ENCODE data around the gene PRUNE1.

Gene PRUNE1

GRCh38 chr1:151000408-151000807 lies 7.8 kb upstream of the PRUNE1 start:
- no peak overlapping the region for H3K4me3 ChIP-seq (ENCODE audit: low read depth, low read length)
- H3K36me3 ChIP-seq (ENCODE audit: control insufficient read depth, insufficient read depth, low read length): peaks cover 2% of the 10 kb centered on the region
- no peak overlapping the region for H3K9ac ChIP-seq (ENCODE audit: low read depth, low read length)
- no peaks in the 10 kb centered on the region for H3K27me3 ChIP-seq (ENCODE audit: control insufficient read depth, insufficient read depth, low read length)
- no peaks in the 10 kb centered on the region for H3K9me3 ChIP-seq (ENCODE audit: control insufficient read depth, insufficient read depth, low read length)
- H3K4me1 ChIP-seq (ENCODE audit: control insufficient read depth, insufficient read depth, low read length): peaks cover 3% of the 10 kb centered on the region

DNA sequence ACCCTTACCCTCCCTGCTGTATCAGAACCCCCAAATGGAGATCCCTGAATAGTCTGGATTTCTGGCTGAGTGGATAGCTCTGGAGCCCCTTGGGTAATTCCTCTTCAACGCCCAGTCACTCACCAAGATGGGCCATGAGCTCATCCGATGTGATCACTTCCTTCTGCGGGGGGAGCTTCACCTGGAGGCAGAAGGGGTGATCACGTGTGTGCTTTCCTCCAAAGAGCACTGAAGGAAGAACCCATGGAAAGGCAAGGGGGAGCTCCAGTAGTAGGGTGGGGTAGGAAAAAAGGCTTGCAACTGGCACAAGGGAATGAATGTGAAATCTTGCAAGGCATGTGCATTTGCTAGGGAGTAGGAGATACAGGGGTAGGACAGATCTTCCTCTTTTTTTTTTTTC lies 6.6 kb upstream of the PRUNE1 start:
- H3K36me3 ChIP-seq (ENCODE audit: control insufficient read depth, insufficient read depth, low read length): peaks cover 2% of the 10 kb centered on the region
- H3K9me3 ChIP-seq (ENCODE audit: control insufficient read depth, insufficient read depth, low read length): no peaks in the 10 kb centered on the region
- H3K4me3 ChIP-seq (ENCODE audit: low read depth, low read length): no peak overlapping the region
- H3K9ac ChIP-seq (ENCODE audit: low read depth, low read length): no peak overlapping the region
- peaks cover 5% of the 10 kb centered on the region for H3K4me1 ChIP-seq (ENCODE audit: control insufficient read depth, insufficient read depth, low read length)
- no peaks in the 10 kb centered on the region for H3K27me3 ChIP-seq (ENCODE audit: control insufficient read depth, insufficient read depth, low read length)

DNA sequence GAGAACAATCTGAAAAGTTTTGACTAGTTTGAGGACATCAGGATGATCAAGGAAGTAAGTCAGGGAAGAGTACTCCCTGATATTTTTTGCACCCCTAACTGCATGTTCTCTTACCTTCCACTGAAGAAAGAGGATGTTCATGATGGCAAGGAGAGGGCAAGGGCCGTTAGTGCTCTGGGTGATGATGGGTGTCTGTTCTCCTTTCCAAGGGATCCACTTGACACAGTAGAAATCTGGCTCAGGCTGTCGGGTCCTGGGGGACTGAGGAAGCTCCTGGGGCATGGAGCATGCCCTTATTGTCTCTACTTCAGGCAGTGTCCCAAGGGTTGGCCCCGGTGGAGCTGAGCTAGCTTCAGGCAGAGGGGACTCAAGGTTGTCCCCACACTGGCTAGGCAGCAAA lies 6.2 kb upstream of the PRUNE1 start:
- peaks cover 5% of the 10 kb centered on the region for H3K4me1 ChIP-seq (ENCODE audit: control insufficient read depth, insufficient read depth, low read length)
- no peaks in the 10 kb centered on the region for H3K9me3 ChIP-seq (ENCODE audit: control insufficient read depth, insufficient read depth, low read length)
- peaks cover 2% of the 10 kb centered on the region for H3K36me3 ChIP-seq (ENCODE audit: control insufficient read depth, insufficient read depth, low read length)
- H3K4me3 ChIP-seq (ENCODE audit: low read depth, low read length): no peak overlapping the region
- no peaks in the 10 kb centered on the region for H3K27me3 ChIP-seq (ENCODE audit: control insufficient read depth, insufficient read depth, low read length)
- no peak overlapping the region for H3K9ac ChIP-seq (ENCODE audit: low read depth, low read length)

- Histone ChIP-seq H3K9ac (ENCODE audit: low read depth, low read length) (no peak overlapping the region), H3K36me3 (ENCODE audit: control insufficient read depth, insufficient read depth, low read length) (peaks cover 2% of the 10 kb centered on the region), H3K27me3 (ENCODE audit: control insufficient read depth, insufficient read depth, low read length) (no peaks in the 10 kb centered on the region), H3K9me3 (ENCODE audit: control insufficient read depth, insufficient read depth, low read length) (no peaks in the 10 kb centered on the region), H3K4me1 (ENCODE audit: control insufficient read depth, insufficient read depth, low read length) (peaks cover 7% of the 10 kb centered on the region), H3K4me3 (ENCODE audit: low read depth, low read length) (no peak overlapping the region)
Measured at GRCh38 chr1:151002611-151003010, 5.6 kb upstream of the PRUNE1 start.

- Histone ChIP-seq H3K4me3 (ENCODE audit: low read depth, low read length) (no peak overlapping the region), H3K36me3 (ENCODE audit: control insufficient read depth, insufficient read depth, low read length) (no peaks in the 10 kb centered on the region), H3K9ac (ENCODE audit: low read depth, low read length) (no peak overlapping the region), H3K9me3 (ENCODE audit: control insufficient read depth, insufficient read depth, low read length) (no peaks in the 10 kb centered on the region), H3K4me1 (ENCODE audit: control insufficient read depth, insufficient read depth, low read length) (peaks cover 10% of the 10 kb centered on the region), H3K27me3 (ENCODE audit: control insufficient read depth, insufficient read depth, low read length) (no peaks in the 10 kb centered on the region)
Measured at GRCh38 chr1:151003180-151003579, 5.1 kb upstream of the PRUNE1 start.

- no peaks in the 10 kb centered on the region for H3K9me3 ChIP-seq (ENCODE audit: control insufficient read depth, insufficient read depth, low read length)
- H3K4me1 ChIP-seq (ENCODE audit: control insufficient read depth, insufficient read depth, low read length): peaks cover 15% of the 10 kb centered on the region
- no peak overlapping the region for H3K9ac ChIP-seq (ENCODE audit: low read depth, low read length)
- no peaks in the 10 kb centered on the region for H3K27me3 ChIP-seq (ENCODE audit: control insufficient read depth, insufficient read depth, low read length)
- H3K4me3 ChIP-seq (ENCODE audit: low read depth, low read length): peak overlapping the region; percentile 47
- no peaks in the 10 kb centered on the region for H3K36me3 ChIP-seq (ENCODE audit: control insufficient read depth, insufficient read depth, low read length)
Measured at GRCh38 chr1:151005729-151006319, 2.4 kb upstream of the PRUNE1 start.

DNA sequence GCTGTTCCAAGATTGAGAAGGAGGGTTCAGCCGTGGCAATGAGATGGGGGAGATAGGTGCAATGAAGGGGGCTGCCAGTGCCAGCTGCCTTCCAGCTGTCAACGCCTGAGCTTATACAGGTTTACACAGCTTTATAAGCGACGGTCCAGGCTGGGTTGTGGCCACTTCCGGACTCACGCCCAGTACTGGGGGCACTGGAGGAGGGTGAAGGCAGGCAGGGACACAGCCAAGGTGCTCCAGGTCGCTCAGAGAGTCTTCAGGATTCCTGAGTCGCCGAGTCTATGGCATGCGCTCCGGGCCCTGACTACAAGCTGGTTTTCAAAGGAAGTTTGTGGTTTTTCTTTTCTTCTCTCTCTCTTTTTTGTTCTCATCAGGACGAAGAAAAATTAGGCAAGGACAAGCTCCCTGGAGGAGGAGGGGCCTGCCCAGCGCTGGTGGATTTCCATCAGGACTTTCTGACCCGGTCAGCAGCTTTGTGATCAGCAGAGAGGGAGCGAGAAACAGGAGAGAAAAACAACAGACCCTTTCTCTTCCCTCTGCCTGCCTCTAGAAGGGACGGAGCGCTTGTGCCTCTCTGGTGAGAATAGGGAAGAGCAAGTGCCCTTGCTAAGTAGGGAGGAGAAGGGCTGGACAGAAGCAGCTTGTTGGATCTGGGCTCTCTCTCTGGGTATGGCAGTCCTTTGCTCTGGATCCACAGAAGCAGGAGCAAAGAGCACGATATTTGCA lies 1.8 kb upstream of the PRUNE1 start, which contains the start of gene MINDY1:
Gene MINDY1, minus strand, starts transcription at position 576 of the 726 bp plus-strand sequence. CDS start 4,285 bp downstream, outside the sequence.
- Histone ChIP-seq H3K4me1 (ENCODE audit: control insufficient read depth, insufficient read depth, low read length) (peaks cover 15% of the 10 kb centered on the region), H3K36me3 (ENCODE audit: control insufficient read depth, insufficient read depth, low read length) (no peaks in the 10 kb centered on the region), H3K4me3 (ENCODE audit: low read depth, low read length) (peak within 1 kb of the TSS; percentile 99), H3K27me3 (ENCODE audit: control insufficient read depth, insufficient read depth, low read length) (no peaks in the 10 kb centered on the region), H3K9me3 (ENCODE audit: control insufficient read depth, insufficient read depth, low read length) (no peaks in the 10 kb centered on the region), H3K9ac (ENCODE audit: low read depth, low read length) (no peak within 1 kb of the TSS)

GRCh38 chr1:151007853-151008243 lies 401 bp upstream of the PRUNE1 start:
- H3K4me3 ChIP-seq (ENCODE audit: low read depth, low read length): peak overlapping the region; percentile 99
- no peaks in the 10 kb centered on the region for H3K9me3 ChIP-seq (ENCODE audit: control insufficient read depth, insufficient read depth, low read length)
- H3K36me3 ChIP-seq (ENCODE audit: control insufficient read depth, insufficient read depth, low read length): no peaks in the 10 kb centered on the region
- peaks cover 15% of the 10 kb centered on the region for H3K4me1 ChIP-seq (ENCODE audit: control insufficient read depth, insufficient read depth, low read length)
- H3K27me3 ChIP-seq (ENCODE audit: control insufficient read depth, insufficient read depth, low read length): no peaks in the 10 kb centered on the region
- H3K9ac ChIP-seq (ENCODE audit: low read depth, low read length): no peak overlapping the region

DNA sequence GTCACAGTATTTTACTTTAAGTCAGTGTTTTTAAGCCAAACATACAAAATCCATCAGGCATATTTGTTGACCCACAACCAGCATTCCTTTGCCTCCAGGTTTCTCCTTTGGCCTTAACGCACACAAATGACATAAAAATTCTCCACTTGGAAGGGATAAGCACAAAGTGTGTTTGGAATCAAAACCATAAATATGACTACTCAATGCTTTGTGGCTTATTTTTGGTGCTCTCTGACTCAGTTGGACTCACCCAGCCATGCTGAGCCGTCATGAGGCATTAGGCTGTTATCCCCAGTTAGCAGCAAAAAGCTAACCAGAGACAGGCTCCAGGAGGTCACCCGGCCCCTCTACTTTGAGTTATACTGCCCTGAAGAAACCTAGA lies 948 bp downstream of the PRUNE1 start:
- peak overlapping the region; percentile 85 for H3K9ac ChIP-seq (ENCODE audit: low read depth, low read length)
- H3K4me1 ChIP-seq (ENCODE audit: control insufficient read depth, insufficient read depth, low read length): peaks cover 15% of the 10 kb centered on the region
- peak overlapping the region; percentile 99 for H3K4me3 ChIP-seq (ENCODE audit: low read depth, low read length)
- no peaks in the 10 kb centered on the region for H3K36me3 ChIP-seq (ENCODE audit: control insufficient read depth, insufficient read depth, low read length)
- no peaks in the 10 kb centered on the region for H3K9me3 ChIP-seq (ENCODE audit: control insufficient read depth, insufficient read depth, low read length)
- no peaks in the 10 kb centered on the region for H3K27me3 ChIP-seq (ENCODE audit: control insufficient read depth, insufficient read depth, low read length)

GRCh38 chr1:151009674-151010345 lies 1.6 kb downstream of the PRUNE1 start:
- no peaks in the 10 kb centered on the region for H3K27me3 ChIP-seq (ENCODE audit: control insufficient read depth, insufficient read depth, low read length)
- peaks cover 15% of the 10 kb centered on the region for H3K4me1 ChIP-seq (ENCODE audit: control insufficient read depth, insufficient read depth, low read length)
- no peaks in the 10 kb centered on the region for H3K36me3 ChIP-seq (ENCODE audit: control insufficient read depth, insufficient read depth, low read length)
- no peak overlapping the region for H3K9ac ChIP-seq (ENCODE audit: low read depth, low read length)
- no peaks in the 10 kb centered on the region for H3K9me3 ChIP-seq (ENCODE audit: control insufficient read depth, insufficient read depth, low read length)
- H3K4me3 ChIP-seq (ENCODE audit: low read depth, low read length): no peak overlapping the region

DNA sequence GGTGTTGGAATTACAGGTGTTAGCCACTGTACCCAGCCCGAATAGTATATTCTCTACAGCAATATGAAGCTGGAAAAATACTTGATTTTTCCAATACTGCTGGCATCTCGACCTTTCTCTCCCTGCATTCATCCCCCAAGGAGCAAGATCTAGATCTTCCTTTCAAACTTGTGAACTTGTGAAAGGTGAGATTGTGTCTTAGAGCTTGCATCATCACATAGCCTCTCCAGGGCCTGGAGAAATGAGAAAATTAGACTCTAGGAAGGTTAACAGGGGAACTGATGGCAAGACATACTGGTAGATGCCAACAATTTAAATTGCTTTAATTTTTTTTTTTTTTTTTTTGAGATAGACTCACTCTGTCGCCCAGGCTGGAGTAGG lies 2.1 kb downstream of the PRUNE1 start:
- H3K4me1 ChIP-seq (ENCODE audit: control insufficient read depth, insufficient read depth, low read length): peaks cover 15% of the 10 kb centered on the region
- no peaks in the 10 kb centered on the region for H3K36me3 ChIP-seq (ENCODE audit: control insufficient read depth, insufficient read depth, low read length)
- H3K4me3 ChIP-seq (ENCODE audit: low read depth, low read length): no peak overlapping the region
- H3K27me3 ChIP-seq (ENCODE audit: control insufficient read depth, insufficient read depth, low read length): no peaks in the 10 kb centered on the region
- no peak overlapping the region for H3K9ac ChIP-seq (ENCODE audit: low read depth, low read length)
- H3K9me3 ChIP-seq (ENCODE audit: control insufficient read depth, insufficient read depth, low read length): no peaks in the 10 kb centered on the region
